HG02840 (cell line): ENCODE results near the gene MEA1.
A peak's percentile ranks its signal among the peaks of the same experiment; 100 is the strongest.
"Not testable (repeated sequence)": the region's sequence is repeated elsewhere in the genome, so short reads cannot be mapped to it uniquely, and the experiment has no call there.

ENCODE experiments used
- ATAC-seq: cut with Tn5 transposase; IDR thresholded peaks from one replicate; pipeline ENCODE4 v1.9.1; 2021; ENCODE audit warnings: mild to moderate bottlenecking, moderate library complexity, moderate number of reproducible peaks; ENCODE audit not compliant: unreplicated experiment, low FRiP score

Gene MEA1

GRCh38 chr6:43013843-43014433, at the start of gene MEA1, which contains the start of gene KLHDC3:
Gene MEA1, minus strand, starts transcription at chr6:43013946. Its CDS starts 133 bp downstream, at chr6:43013813.
Gene KLHDC3, plus strand, starts transcription at chr6:43014249. Its CDS starts 2,944 bp downstream, at chr6:43017193.
- peak; percentile 95 for ATAC-seq

DNA sequence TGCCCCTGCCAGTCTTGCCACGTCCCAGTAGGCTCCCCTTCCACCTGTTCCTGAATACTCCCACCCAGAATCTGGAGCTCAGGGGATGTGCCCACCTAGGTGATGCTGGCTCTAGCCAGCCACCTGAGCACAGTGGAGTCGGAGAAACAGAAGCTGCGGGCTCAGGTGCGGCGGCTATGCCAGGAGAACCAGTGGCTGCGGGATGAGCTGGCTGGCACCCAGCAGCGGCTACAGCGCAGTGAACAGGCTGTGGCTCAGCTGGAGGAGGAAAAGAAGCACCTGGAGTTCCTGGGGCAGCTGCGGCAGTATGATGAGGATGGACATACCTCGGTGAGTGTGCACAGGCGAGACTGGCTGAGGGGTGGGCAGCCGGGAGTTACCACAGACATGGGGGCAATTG, 49.1 kb upstream of the MEA1 start:
- ATAC-seq: no peak

- ATAC-seq: no peak
Measured at GRCh38 chr6:43061861-43062260, 48.1 kb upstream of the MEA1 start.

- no peak for ATAC-seq
Measured at GRCh38 chr6:43060755-43061633, 47.2 kb upstream of the MEA1 start.

GRCh38 chr6:43060034-43060754, 46.4 kb upstream of the MEA1 start:
- ATAC-seq: no peak

DNA sequence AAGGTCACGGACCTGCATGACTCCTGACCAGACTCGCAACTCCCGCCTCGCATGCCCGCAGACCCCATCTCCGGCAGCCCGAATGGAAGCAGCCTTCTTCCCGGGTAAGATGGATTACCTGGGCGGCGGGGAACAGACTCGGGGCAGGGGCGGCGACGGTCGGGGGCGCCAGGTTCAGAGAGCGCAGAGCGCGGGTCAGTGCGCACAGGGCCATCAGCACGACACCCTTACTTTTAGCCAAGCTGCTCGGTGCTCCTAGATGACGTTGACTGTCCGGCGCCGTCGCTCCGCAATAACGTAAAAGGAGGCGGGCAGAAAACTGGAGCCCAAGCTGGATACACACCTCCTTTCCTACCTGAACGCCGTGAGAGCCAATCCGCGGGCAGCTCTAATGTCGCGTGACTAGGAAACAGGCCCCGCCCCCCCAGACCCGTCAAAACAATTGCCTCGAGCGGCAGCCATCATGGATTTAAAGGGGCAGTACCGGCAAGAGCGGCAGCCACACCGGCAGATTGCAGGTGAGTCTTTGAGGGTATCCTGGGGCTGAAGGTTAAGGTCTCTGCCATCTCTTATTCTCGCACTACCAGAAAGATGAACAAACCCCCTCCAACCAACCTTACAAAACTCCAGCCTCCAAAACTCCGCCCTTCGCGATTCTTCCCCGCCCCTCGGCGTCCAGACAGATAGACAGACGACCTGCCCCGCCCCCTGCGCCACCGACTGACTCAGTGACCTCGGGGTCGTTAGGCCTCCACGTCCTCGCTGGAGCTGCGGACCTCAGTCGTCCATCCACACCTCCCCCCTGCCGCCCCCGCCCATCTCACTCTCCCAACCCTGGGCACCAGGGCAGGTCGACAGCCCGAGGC, 45.7 kb upstream of the MEA1 start, which contains the start of the genes KLC4 and MRPL2:
KLC4 (plus strand) TSS at position 464 of the 866 bp plus-strand sequence. CDS start 1,705 bp downstream, outside the sequence.
MRPL2 (minus strand) TSS at position 267 of the 866 bp plus-strand sequence; CDS start at position 214, 53 bp downstream.
- ATAC-seq: peak; percentile 88

DNA sequence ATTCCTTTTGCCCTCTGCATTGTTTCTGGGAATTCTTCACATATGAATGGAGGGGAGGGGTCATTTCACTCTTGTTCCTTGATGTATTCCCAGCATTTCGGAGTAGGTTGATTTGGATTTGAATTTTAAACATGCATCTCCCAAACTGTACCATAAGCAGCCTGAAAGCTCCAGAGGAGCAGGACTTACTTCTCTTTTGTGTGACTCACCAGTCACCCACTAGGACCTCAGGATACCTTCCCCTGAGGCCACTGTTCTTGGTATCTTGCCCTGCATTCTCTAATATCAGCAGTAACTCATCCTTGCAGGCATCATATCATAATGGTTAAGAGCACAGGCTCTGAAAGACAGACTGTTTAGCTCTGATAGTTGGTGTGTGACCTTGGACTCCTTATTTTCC, 44.8 kb upstream of the MEA1 start:
- ATAC-seq: no peak

GRCh38 chr6:43055966-43056365, 42.2 kb upstream of the MEA1 start:
- ATAC-seq: no peak

- no peak for ATAC-seq
Measured at GRCh38 chr6:43054206-43054943, 40.6 kb upstream of the MEA1 start.

DNA sequence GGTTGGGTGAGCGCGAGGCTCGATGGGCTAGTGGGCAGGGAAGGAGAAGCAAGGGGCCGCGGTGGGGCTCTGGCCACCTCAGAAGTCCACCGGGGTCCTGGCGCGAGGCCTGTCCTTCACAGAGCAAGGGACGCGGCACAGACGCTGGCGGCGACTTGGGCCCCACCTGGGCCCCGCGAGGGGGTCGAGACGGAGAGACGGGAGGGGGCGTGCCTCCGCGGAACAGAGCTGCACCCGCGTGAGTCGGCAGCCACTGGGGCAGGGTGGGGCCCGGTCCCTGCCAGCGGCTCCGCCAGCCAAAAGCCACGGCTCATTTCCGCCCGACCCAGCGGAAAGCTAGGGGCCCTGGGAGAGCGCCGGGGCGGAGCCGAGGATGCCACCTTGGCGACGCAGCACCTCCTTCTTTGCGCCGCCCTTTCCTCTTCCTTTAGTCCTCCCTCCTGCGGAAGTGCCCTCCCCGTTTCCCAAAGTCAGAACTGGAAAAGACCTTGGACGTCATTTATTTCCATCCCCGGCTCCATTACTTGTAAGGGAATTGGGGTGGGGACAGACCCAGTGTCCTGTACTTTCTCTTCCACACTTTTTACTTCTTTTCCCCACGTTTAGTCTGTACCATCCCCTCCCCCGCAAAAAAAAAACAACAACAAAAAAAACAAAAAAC, 39.9 kb upstream of the MEA1 start, which contains the start of gene CUL7:
CUL7 (minus strand) TSS at position 307 of the 661 bp plus-strand sequence. CDS start 1,063 bp downstream, outside the sequence.
- ATAC-seq: peak; percentile 71

DNA sequence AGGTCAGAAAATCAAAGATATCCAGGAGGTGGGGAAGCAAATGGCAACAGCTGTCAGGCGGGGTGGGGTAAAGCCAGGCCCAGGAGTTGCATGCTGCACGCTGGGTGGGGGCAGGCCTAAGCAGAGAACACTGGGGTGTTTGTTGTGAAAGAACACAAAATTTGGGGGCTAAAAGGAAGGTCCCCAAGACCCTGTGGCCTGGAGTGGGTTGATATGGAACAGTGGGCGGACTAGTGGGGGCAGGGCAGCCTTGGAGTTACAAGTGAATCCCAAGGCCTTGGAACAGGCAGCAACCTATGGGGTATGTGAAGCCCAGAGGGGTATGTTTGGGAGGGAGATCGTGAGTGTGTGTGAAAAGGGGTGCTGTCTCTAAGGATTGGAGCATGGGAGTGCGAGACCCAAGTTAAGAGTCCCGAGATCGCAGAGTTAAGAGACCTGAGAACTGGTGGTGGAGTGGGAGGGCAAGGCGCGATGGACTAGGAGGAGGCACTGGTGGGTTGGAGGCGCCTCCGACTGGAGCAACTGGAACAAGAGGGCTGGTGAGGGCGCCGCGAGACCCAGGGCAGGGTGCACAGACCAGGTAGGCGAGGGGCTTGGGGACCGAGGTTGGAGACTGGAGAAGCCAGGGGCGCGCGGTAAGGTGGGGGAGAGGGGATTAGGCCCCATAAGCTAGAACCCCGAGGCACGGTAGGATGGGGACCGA, 39.2 kb upstream of the MEA1 start:
- peak; percentile 17 for ATAC-seq

GRCh38 chr6:43052225-43052841, 38.6 kb upstream of the MEA1 start:
- ATAC-seq: no peak

DNA sequence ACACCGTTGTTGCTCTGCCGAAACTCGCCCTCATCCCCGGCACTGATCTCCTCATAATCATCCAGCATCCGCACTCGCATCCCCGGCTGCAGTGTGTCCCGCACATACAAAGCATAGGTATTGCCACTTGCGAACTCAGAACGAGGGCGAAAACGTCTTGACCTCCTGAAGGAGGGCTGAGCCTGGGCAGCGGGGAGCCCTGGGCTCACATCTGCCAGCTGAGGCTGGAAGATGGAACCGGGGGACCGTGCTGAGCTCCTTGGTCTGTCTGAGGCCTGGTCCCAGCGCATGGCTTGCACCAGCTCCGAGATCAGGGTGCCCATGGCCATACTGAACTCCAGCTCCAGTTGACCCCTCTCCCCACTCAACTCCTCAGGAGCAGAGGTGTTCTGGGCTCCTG, 37.2 kb upstream of the MEA1 start:
- ATAC-seq: no peak

DNA sequence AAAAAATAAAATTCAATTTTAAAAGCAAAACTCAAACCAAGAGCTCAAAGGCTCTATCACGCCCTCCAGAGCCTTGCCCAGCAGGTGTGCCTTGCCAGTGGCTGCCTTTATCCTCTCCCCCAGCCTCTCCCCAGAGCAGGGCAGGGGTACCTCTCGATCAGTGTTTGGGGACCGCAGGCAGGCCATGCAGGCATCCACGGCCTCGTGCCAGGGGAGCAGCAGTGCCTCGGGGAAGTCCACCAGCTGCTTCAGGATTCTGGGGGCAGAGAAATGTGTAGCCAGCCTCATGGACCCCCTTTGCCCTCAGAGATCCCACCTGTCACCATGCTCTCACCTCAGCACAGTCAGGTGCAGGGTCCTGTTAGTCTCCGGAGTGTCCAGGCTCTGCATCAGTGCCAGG, 34.3 kb upstream of the MEA1 start:
- ATAC-seq: no peak

GRCh38 chr6:43045371-43045930, 31.7 kb upstream of the MEA1 start:
- ATAC-seq: no peak

DNA sequence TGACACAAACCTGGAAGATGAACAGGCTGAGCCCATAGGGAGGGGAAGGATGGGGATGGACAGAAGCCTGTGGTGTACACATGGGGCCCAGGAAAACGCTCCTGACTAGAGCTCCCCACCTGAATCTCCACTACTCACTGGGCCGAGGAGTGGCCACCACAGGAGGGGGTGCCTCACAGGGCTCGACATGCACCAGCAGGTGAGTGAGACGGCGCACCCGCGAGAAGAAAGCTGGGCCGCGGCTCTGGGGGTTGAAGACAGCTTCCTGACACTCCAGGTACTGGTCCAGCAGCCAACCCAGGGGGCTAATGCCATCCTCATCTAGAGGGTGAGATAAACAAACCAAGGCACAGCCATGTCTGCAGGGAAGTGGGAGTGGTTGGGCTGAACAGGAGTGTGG, 29.6 kb upstream of the MEA1 start:
- ATAC-seq: no peak

DNA sequence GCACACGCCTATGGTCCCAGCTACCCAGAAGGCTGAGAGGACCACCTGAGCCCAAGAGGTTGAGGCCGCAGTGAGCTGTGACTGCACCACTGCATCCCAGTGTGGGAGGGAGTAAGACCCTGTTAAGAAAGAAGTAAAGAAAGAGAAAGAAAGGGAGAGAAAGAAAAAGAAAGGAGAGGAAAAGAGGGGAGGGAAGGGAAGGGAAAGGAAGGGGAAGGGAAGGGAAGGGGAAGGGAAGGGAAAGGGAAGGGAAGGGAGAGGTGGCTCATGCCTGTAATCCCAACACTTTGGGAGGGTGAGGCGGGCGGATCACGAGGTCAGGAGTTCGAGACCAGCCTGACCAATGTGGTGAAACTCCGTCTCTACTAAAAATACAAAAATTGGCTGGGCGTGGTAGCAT, 27.7 kb upstream of the MEA1 start:
- ATAC-seq: not testable (repeated sequence)
